Breast epithelium (tissue), 4 donors: Measurements from ENCODE around the gene TMEM45A. TPM values are rescaled to one million over a fixed set of nuclear protein-coding genes. Genes with fewer than 3 reads are reported as not detected.
A peak's percentile ranks its signal among the peaks of the same experiment; 100 is the strongest.

Source experiments
- DNase-seq, 2 donors: peaks; one replicate each; pipeline ENCODE4 v3.0.0-alpha.2; 2019; ENCODE audit warnings: low spot score in 2 of 2
- H3K27ac ChIP-seq, 2 donors: fragments of 200-600 bp; sonication (generic) in 1 of 2; one replicate each; pipeline ENCODE4 v1.5.1; 2016 to 2019; ENCODE audit warnings: mild to moderate bottlenecking in 1 of 2
- H3K27me3 ChIP-seq, 2 donors: fragments of 200-600 bp; sonication (generic) in 1 of 2; one replicate each; pipeline versions ENCODE4 v1.5.1 to v1.6.0; 2017 to 2019; ENCODE audit warnings: control low read depth in 1 of 2, mild to moderate bottlenecking in 1 of 2
- H3K36me3 ChIP-seq: fragments of 200-600 bp; one replicate; pipeline ENCODE4 v1.5.1; 2019
- H3K4me1 ChIP-seq, 2 donors: fragments of 200-600 bp; sonication (generic); one replicate each; pipeline ENCODE4 v1.5.1; 2016 to 2019; ENCODE audit warnings: control low read depth in 1 of 2
- H3K4me3 ChIP-seq, 3 donors: fragments of 200-600 bp; sonication (generic); 1 replicate in 2 of 3; 2 replicates in 1 of 3; pipeline ENCODE4 v1.5.1; 2016 to 2019; ENCODE audit warnings: mild to moderate bottlenecking in 3 of 3, moderate library complexity in 2 of 3
- H3K9me3 ChIP-seq, 2 donors: fragments of 200-600 bp; sonication (generic) in 1 of 2; one replicate each; pipeline ENCODE4 v1.5.1; 2016 to 2019; ENCODE audit warnings: control low read depth in 1 of 2
- POLR2A ChIP-seq: fragments of 450-650 bp; IDR thresholded peaks from one replicate; pipeline ENCODE4 v1.6.1; 2016; ENCODE audit warnings: antibody characterized with exemption, mild to moderate bottlenecking, moderate library complexity
- POLR2AphosphoS5 ChIP-seq, 3 donors: sonication (generic); formaldehyde crosslinking; IDR thresholded peaks; one replicate each; pipeline ENCODE4 v1.6.1; 2017; ENCODE audit warnings: antibody characterized with exemption in 3 of 3
- intact Hi-C: fragments of 100-400 bp; cut with DNase I; formaldehyde crosslinking; loops from one replicate; pipeline ENCODE4 v1.15.1; 2023; ENCODE audit warnings: low total_unique reads
- total RNA-seq, 3 donors: library from RNA; depleted of rRNA; stranded (reverse); fragments of >200 nt; gene quantifications; one replicate each; pipeline ENCODE4 v1.1.0, GENCODE V29; 2016
- TF ChIP-seq, protein P1 (sequence below), 3 donors: fragments of 450-650 bp; IDR thresholded peaks; one replicate each; pipeline ENCODE4 v1.5.1; 2016 to 2017; ENCODE audit warnings: antibody characterized with exemption in 3 of 3, mild to moderate bottlenecking in 3 of 3, moderate library complexity in 3 of 3

The TMEM45A gene
- total RNA-seq, 3 donors from 2014 or later, result 19.7 to 24.5 (median 20.9) TPM

DNA sequence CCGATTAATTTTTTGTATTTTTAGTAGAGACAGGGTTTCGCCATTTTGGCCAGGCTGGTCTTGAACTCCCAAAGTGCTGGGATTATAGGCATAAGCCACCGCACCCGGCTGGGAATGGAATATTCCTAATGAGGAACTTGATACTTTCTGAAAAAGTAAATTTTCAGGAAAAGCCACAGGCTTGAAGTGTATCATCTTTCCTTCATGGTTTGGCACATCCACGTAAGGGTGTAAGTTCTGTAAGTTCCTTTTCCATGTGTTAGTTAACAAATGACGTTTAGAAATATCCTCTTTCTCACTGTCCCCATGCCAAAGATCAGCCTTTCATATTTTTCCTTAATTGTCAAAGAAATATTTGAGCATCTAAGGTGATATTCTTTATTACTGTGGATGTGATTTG, 24.9 kb downstream of the TMEM45A start:
- Histone ChIP-seq H3K4me1 (no peaks in the 10 kb centered on the region), H3K27me3 (no peaks in the 10 kb centered on the region), H3K4me3 (no peak overlapping the region), H3K9me3 (no peaks in the 10 kb centered on the region), H3K36me3 (no peaks in the 10 kb centered on the region), H3K27ac (no peak overlapping the region)
- intact Hi-C loops, result no loop called here
- DNase-seq, result no peak
- TF ChIP-seq POLR2A (no peak), POLR2AphosphoS5 (IDR thresholded peaks at IDR 0.05) (no peak)
- TF ChIP-seq, protein P1, sequence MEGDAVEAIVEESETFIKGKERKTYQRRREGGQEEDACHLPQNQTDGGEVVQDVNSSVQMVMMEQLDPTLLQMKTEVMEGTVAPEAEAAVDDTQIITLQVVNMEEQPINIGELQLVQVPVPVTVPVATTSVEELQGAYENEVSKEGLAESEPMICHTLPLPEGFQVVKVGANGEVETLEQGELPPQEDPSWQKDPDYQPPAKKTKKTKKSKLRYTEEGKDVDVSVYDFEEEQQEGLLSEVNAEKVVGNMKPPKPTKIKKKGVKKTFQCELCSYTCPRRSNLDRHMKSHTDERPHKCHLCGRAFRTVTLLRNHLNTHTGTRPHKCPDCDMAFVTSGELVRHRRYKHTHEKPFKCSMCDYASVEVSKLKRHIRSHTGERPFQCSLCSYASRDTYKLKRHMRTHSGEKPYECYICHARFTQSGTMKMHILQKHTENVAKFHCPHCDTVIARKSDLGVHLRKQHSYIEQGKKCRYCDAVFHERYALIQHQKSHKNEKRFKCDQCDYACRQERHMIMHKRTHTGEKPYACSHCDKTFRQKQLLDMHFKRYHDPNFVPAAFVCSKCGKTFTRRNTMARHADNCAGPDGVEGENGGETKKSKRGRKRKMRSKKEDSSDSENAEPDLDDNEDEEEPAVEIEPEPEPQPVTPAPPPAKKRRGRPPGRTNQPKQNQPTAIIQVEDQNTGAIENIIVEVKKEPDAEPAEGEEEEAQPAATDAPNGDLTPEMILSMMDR (IDR thresholded peaks at IDR 0.05), result no peak

GRCh38 chr3:100518244-100518643, 25.8 kb downstream of the TMEM45A start:
- intact Hi-C loops, result no loop called here
- Histone ChIP-seq H3K4me1 (no peaks in the 10 kb centered on the region), H3K27me3 (no peaks in the 10 kb centered on the region), H3K9me3 (no peaks in the 10 kb centered on the region), H3K36me3 (no peaks in the 10 kb centered on the region), H3K27ac (no peak overlapping the region), H3K4me3 (no peak overlapping the region)
- TF ChIP-seq POLR2A (no peak), POLR2AphosphoS5 (IDR thresholded peaks at IDR 0.05) (no peak)
- TF ChIP-seq, protein P1 (IDR thresholded peaks at IDR 0.05), result no peak
- DNase-seq, result no peak

- intact Hi-C loops, result no loop called here
- no peaks in the 10 kb centered on the region for H3K27me3 ChIP-seq
- H3K36me3 ChIP-seq, result no peaks in the 10 kb centered on the region
- H3K4me3 ChIP-seq, result no peak overlapping the region
- no peak for DNase-seq
- no peaks in the 10 kb centered on the region for H3K4me1 ChIP-seq
- peak overlapping the region in 1 of 2 donors; percentile 25 for H3K27ac ChIP-seq
- no peaks in the 10 kb centered on the region for H3K9me3 ChIP-seq
- TF ChIP-seq POLR2A (no peak), POLR2AphosphoS5 (IDR thresholded peaks at IDR 0.05) (no peak)
- TF ChIP-seq, protein P1 (IDR thresholded peaks at IDR 0.05), result no peak
Observed at GRCh38 chr3:100518983-100519382, 26.6 kb downstream of the TMEM45A start.

DNA sequence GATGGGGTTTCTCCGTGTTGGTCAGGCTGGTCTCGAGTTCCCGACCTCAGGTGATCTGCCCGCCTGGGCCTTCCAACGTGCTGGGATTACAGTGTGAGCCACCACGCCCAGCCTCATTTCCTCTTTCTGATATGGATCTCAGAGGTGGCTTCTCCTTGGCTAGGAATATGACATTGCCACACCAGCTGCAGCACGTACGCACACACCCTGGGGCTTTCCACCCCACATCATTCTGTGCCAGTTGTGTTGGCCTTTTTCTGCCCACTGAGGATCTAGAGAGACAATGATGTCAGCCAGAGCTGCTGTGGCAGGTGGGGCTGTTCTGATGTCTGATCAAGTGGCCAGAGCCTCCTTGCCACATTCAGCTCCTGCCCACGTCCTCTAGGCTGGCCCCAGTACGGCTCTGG, 29.0 kb downstream of the TMEM45A start:
- peak in 1 of 2 donors; percentile 51 for DNase-seq
- intact Hi-C loops, result no loop called here
- Histone ChIP-seq H3K36me3 (no peaks in the 10 kb centered on the region), H3K27ac (peak overlapping the region; percentile 34 to 71), H3K9me3 (no peaks in the 10 kb centered on the region), H3K4me3 (no peak overlapping the region), H3K4me1 (peaks cover 0 to 5% of the 10 kb centered on the region in 2 donors), H3K27me3 (no peaks in the 10 kb centered on the region)
- TF ChIP-seq POLR2A (no peak), POLR2AphosphoS5 (IDR thresholded peaks at IDR 0.05) (peak in 1 of 3 donors; percentile 10)
- TF ChIP-seq, protein P1 (IDR thresholded peaks at IDR 0.05), result no peak

GRCh38 chr3:100522125-100522524, 29.7 kb downstream of the TMEM45A start:
- Histone ChIP-seq H3K4me3 (no peak overlapping the region), H3K27me3 (no peaks in the 10 kb centered on the region), H3K27ac (peak overlapping the region; percentile 34 to 71), H3K9me3 (no peaks in the 10 kb centered on the region), H3K4me1 (peaks cover 0 to 5% of the 10 kb centered on the region in 2 donors), H3K36me3 (no peaks in the 10 kb centered on the region)
- DNase-seq, result no peak
- TF ChIP-seq POLR2A, result no peak
- TF ChIP-seq, protein P1 (IDR thresholded peaks at IDR 0.05), result no peak
- no peak for TF ChIP-seq POLR2AphosphoS5 (IDR thresholded peaks at IDR 0.05)
- intact Hi-C loops, result no loop called here
